ENCODE measurements around the gene TMEM240.
"Not testable (repeated sequence)": the region's sequence is repeated elsewhere in the genome, so short reads cannot be mapped to it uniquely, and the experiment has no call there.

Gene TMEM240

GRCh38 chr1:1541956-1542765 lies 1.7 kb upstream of the TMEM240 start:
- no peak for DNase-seq (ENCODE audit: low read depth in 2 of 3, low spot score in 1 of 3)

GRCh38 chr1:1540818-1541628 lies 599 bp upstream of the TMEM240 start:
- no peak for DNase-seq (ENCODE audit: low read depth in 2 of 3, low spot score in 1 of 3)

GRCh38 chr1:1539310-1540089 lies 924 bp downstream of the TMEM240 start:
- no peak for DNase-seq (ENCODE audit: low read depth in 2 of 3, low spot score in 1 of 3)

GRCh38 chr1:1538989-1539309 lies 1.5 kb downstream of the TMEM240 start:
- DNase-seq (ENCODE audit: low read depth in 2 of 3, low spot score in 1 of 3): no peak

- no peak for DNase-seq (ENCODE audit: low read depth in 2 of 3, low spot score in 1 of 3)
These were observed 2.1 kb downstream of the TMEM240 start for GRCh38 chr1:1538334-1538733.

- DNase-seq (ENCODE audit: low read depth in 2 of 3, low spot score in 1 of 3): no peak
These were observed 2.7 kb downstream of the TMEM240 start for GRCh38 chr1:1537626-1538250.

- no peak for DNase-seq (ENCODE audit: low read depth in 2 of 3, low spot score in 1 of 3)
These were observed 3.4 kb downstream of the TMEM240 start for GRCh38 chr1:1536938-1537546.

GRCh38 chr1:1536019-1536937 lies 4.1 kb downstream of the TMEM240 start:
- no peak for DNase-seq (ENCODE audit: low read depth in 2 of 3, low spot score in 1 of 3)

- DNase-seq (ENCODE audit: low read depth in 2 of 3, low spot score in 1 of 3): no peak
These were observed 5.0 kb downstream of the TMEM240 start for GRCh38 chr1:1535201-1536018.

- no peak for DNase-seq (ENCODE audit: low read depth in 2 of 3, low spot score in 1 of 3)
These were observed 5.8 kb downstream of the TMEM240 start for GRCh38 chr1:1534401-1535154.

GRCh38 chr1:1533894-1534291 lies 6.5 kb downstream of the TMEM240 start:
- not testable (repeated sequence) for DNase-seq (ENCODE audit: low read depth in 2 of 3, low spot score in 1 of 3)

GRCh38 chr1:1533176-1533893 lies 7.1 kb downstream of the TMEM240 start:
- not testable (repeated sequence) for DNase-seq (ENCODE audit: low read depth in 2 of 3, low spot score in 1 of 3)

- no peak for DNase-seq (ENCODE audit: low read depth in 2 of 3, low spot score in 1 of 3)
These were observed 8.5 kb downstream of the TMEM240 start for GRCh38 chr1:1531947-1532346.

- DNase-seq (ENCODE audit: low read depth in 2 of 3, low spot score in 1 of 3): no peak
These were observed 10.5 kb downstream of the TMEM240 start for GRCh38 chr1:1529936-1530335.

GRCh38 chr1:1529321-1529720 lies 11.1 kb downstream of the TMEM240 start:
- DNase-seq (ENCODE audit: low read depth in 2 of 3, low spot score in 1 of 3): no peak

- DNase-seq (ENCODE audit: low read depth in 2 of 3, low spot score in 1 of 3): no peak
These were observed 11.8 kb downstream of the TMEM240 start for GRCh38 chr1:1528301-1529267.

Data from stimulated activated CD4-positive, alpha-beta T cell treated with anti-CD3 and anti-CD28 coated beads, Interleukin-12 subunit alpha, Interleukin-12 subunit beta, amount 100 ng/mL, for 48 hours (primary cell).